ENCODE measurements around the gene ARPC3. TPM values are rescaled to one million over a fixed set of nuclear protein-coding genes. Genes with fewer than 3 reads are reported as not detected.
"Not testable (repeated sequence)": the region's sequence is repeated elsewhere in the genome, so short reads cannot be mapped to it uniquely, and the experiment has no call there.

The ARPC3 gene
- total and polyA plus RNA-seq, 9 of the 15 experiments (the other 6 are each of a cell fraction or from before 2014, with no cell fraction given): 74.2 to 575 (median 345) TPM

DNA sequence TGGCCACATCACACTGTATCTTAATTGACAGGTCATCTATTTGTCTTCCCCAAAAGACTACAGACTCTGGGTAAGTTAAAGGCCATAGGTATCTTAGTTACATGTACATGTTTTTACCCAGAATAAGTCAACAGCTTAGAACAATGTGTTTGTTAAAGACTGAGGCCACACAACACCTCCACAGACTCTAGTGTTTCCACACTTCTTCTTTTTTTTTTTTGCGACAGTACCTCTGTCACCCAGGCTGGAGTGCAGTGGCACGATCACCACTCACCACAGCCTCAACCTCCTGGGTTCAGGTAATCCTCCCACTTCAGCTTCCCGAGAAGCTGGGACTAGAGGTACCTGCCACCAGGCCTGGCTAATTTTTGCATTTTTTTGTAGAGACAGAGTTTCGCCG is 16.7 kb upstream of the ARPC3 start:
- intact Hi-C loops (cut with micrococcal nuclease): no loop called here

DNA sequence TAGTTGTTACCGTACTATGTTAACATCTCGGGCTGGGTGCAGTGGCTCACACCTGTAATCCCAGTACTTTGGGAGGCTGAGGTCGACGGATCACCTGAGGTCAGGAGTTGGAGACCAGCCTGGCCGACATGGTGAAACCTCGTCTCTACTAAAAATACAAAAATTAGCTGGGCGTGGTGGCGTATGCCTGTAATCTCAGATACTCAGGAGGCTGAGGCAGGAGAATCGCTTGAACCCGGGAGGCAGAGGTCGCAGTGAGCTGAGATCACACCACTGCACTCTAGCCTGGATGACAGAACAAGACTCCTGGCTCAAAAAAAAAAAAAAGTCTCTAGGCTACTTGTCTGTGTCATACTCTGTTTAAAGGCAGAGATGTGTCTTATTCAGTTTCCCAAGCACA is 15.6 kb upstream of the ARPC3 start:
- POLR2A ChIA-PET: interaction anchor here (0.6 to 1.7 kb wide), 2 partner anchors 16 to 176 kb away, joined by 3 to 7 read pairs; partner anchors contain the start of gene ARPC3
- H2AFZ ChIP-seq (ENCODE audit: low read depth, low read length); FAIRE-seq; H3K4me3 ChIP-seq; H3K27me3 ChIP-seq (ENCODE audit: control insufficient read depth in 2 of 2, insufficient read depth in 2 of 2, low read length in 2 of 2); H3K9me3 ChIP-seq (replicated peaks; ENCODE audit: control insufficient read depth, insufficient read depth, low read depth, low read length); H4K20me1 ChIP-seq (replicated peaks; ENCODE audit: control insufficient read depth, insufficient read depth, low read length); H3K9me1 ChIP-seq (ENCODE audit: control insufficient read depth, insufficient read depth, low read length); ATAC-seq; DNase-seq (ENCODE audit: extremely low read depth in 1 of 4, low spot score in 3 of 4); H3K4me2 ChIP-seq (ENCODE audit: insufficient read depth, low read length); CTCF ChIA-PET (ENCODE audit: low intra/inter-chr PET ratio); intact Hi-C loops (cut with micrococcal nuclease); BruUV-seq (replicated peaks); H3K9ac ChIP-seq (ENCODE audit: insufficient read depth in 1 of 2, low read depth in 2 of 2, low read length in 2 of 2): not testable (repeated sequence)
- 33% methylated on average over 11 of the region's 11 CpGs for WGBS (ENCODE audit: insufficient coverage, low coverage, missing lambda C conversion rate)
- in situ Hi-C loops (cut with MboI): loop anchor here (5.0 kb wide), 1 partner anchor 142 kb away; no protein-coding TSS in a partner anchor
- TF ChIP-seq CBFA2T3 (IDR thresholded peaks at IDR 0.05): peak; percentile 71
- peak; percentile 41; the same call in 1 of the 2 replicates for TF ChIP-seq ARID1B (IDR thresholded peaks at IDR 0.05)
- peak; percentile 57 to 63; a peak in 3 of 4 replicates for TF ChIP-seq KDM1A (IDR thresholded peaks at IDR 0.05)
- 0 out of 2 replicates have a peak, but pooled peaks have one; percentile 27 for TF ChIP-seq DPF2 (IDR thresholded peaks at IDR 0.05)
- peak; percentile 34; the same call in 1 of the 2 replicates for TF ChIP-seq TAL1 (IDR thresholded peaks at IDR 0.05)
- 0 out of 2 replicates have a peak, but pooled peaks have one; percentile 27 for TF ChIP-seq CBFA2T2 (conservative IDR thresholded peaks at IDR 0.05)
- peak; percentile 44 for TF ChIP-seq TCF3 (CRISPR knock-in tag; IDR thresholded peaks at IDR 0.05)
- H3K27ac ChIP-seq (ENCODE audit: extremely low read depth, low read depth, low read length): 0 out of 3 replicates have a peak overlapping the region, but pooled peaks have one; percentile 4
- peaks cover 57% of the 10 kb centered on the region for H3K79me2 ChIP-seq (ENCODE audit: control insufficient read depth, insufficient read depth, low read length)
- H3K36me3 ChIP-seq (ENCODE audit: control insufficient read depth, insufficient read depth, low read length): peaks cover 42% of the 10 kb centered on the region
- peaks cover 25 to 30% of the 10 kb centered on the region in 2 experiments; a peak in 4 of 5 replicates for H3K4me1 ChIP-seq (replicated peaks in 1 of 2; ENCODE audit: control insufficient read depth in 2 of 2, insufficient read depth in 2 of 2, low read length in 2 of 2)

More for the DNA sequence above, 16.7 kb upstream of the ARPC3 start:
- peaks cover 33% of the 10 kb centered on the region for H3K36me3 ChIP-seq (ENCODE audit: control insufficient read depth, insufficient read depth, low read length)
- CTCF ChIA-PET (ENCODE audit: low intra/inter-chr PET ratio): no interaction called here
- no TSS peak for BruUV-seq (replicated peaks)
- in situ Hi-C loops (cut with MboI): loop anchor here (5.0 kb wide), 1 partner anchor 141 kb away; no protein-coding TSS in a partner anchor
- H3K79me2 ChIP-seq (ENCODE audit: control insufficient read depth, insufficient read depth, low read length): peaks cover 63% of the 10 kb centered on the region
- no peaks in the 10 kb centered on the region; the same call in 1 of the 2 replicates for H4K20me1 ChIP-seq (replicated peaks; ENCODE audit: control insufficient read depth, insufficient read depth, low read length)
- ATAC-seq: no peak
- H3K27me3 ChIP-seq (ENCODE audit: control insufficient read depth in 2 of 2, insufficient read depth in 2 of 2, low read length in 2 of 2): no peaks in the 10 kb centered on the region
- no peaks in the 10 kb centered on the region for H3K9me3 ChIP-seq (replicated peaks; ENCODE audit: control insufficient read depth, insufficient read depth, low read depth, low read length)
- H2AFZ ChIP-seq (ENCODE audit: low read depth, low read length): no peak overlapping the region
- H3K9ac ChIP-seq (ENCODE audit: insufficient read depth in 1 of 2, low read depth in 2 of 2, low read length in 2 of 2): peak overlapping the region; percentile 89 to 91
- no peak for DNase-seq (ENCODE audit: extremely low read depth in 1 of 4, low spot score in 3 of 4)
- H3K4me3 ChIP-seq: peak overlapping the region; percentile 59
- peak overlapping the region; percentile 79; the same call in 2 of the 3 replicates for H3K27ac ChIP-seq (ENCODE audit: extremely low read depth, low read depth, low read length)
- POLR2A ChIA-PET: interaction anchor here (0.7 to 1.7 kb wide), 2 partner anchors 17 to 35 kb away, joined by 6 to 7 read pairs; partner anchors contain the start of gene ARPC3
- peak overlapping the region; percentile 94 for H3K4me2 ChIP-seq (ENCODE audit: insufficient read depth, low read length)
- no peaks in the 10 kb centered on the region for H3K9me1 ChIP-seq (ENCODE audit: control insufficient read depth, insufficient read depth, low read length)
- H3K4me1 ChIP-seq (replicated peaks in 1 of 2; ENCODE audit: control insufficient read depth in 2 of 2, insufficient read depth in 2 of 2, low read length in 2 of 2): peaks cover 25 to 30% of the 10 kb centered on the region in 2 experiments; a peak in 4 of 5 replicates
- no peak for FAIRE-seq
- TF ChIP-seq SPI1 (IDR thresholded peaks at IDR 0.05; ENCODE audit: borderline replicate concordance, low read depth, low read length) (peak; percentile 46; the same call in 1 of the 2 replicates), BRD9 (IDR thresholded peaks at IDR 0.05; ENCODE audit: low read depth, partially characterized antibody) (no peak), HNRNPL (IDR thresholded peaks at IDR 0.05; ENCODE audit: low read depth, low read length) (no peak)
- 22% methylated on average over 5 of the region's 5 CpGs for WGBS (ENCODE audit: insufficient coverage, low coverage, missing lambda C conversion rate)
